GM21423 (cell line): Measurements from ENCODE around the gene ATP1B1.
"Not testable (repeated sequence)": the region's sequence is repeated elsewhere in the genome, so short reads cannot be mapped to it uniquely, and the experiment has no call there.

Experiments used
- ATAC-seq: cut with Tn5 transposase; IDR thresholded peaks from one replicate; pipeline ENCODE4 v1.9.1; 2021; ENCODE audit warnings: mild to moderate bottlenecking, moderate library complexity; ENCODE audit not compliant: unreplicated experiment

The ATP1B1 gene

GRCh38 chr1:169113613-169114119 lies 7.2 kb downstream of the ATP1B1 start:
- no peak for ATAC-seq

DNA sequence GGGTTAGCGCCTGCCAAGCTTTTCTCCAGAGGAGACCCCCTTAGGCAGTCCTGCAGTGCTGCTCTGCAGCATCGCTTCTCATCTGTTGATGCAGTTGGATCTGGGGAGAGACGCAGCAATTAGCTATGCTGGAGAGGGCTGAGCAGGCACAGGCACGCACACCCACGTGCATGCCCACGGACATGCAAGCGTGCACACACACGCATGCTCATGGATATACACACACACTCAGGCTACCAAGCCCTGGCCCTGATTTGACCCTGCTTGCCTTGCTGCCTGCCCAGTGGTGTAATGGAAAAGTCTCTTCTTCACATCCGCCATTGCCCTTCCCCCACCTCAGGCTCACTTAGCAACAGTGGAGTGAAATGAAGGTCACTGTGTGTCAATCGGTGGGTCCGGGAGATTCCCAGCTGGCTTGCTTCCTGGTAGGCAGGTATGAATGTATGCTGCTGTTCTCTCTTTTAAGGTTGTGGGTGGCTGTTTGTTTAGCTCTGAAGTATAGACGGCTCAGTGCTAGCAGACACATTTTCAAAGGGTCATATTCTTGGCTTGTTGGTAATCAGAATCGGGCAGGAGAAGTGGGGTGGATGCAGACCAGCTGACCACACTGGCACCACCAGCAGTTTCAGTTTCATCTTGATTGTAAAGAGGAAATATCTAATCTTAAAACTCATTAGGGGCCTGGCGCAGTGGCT lies 9.5 kb downstream of the ATP1B1 start:
- peak; percentile 54 for ATAC-seq

DNA sequence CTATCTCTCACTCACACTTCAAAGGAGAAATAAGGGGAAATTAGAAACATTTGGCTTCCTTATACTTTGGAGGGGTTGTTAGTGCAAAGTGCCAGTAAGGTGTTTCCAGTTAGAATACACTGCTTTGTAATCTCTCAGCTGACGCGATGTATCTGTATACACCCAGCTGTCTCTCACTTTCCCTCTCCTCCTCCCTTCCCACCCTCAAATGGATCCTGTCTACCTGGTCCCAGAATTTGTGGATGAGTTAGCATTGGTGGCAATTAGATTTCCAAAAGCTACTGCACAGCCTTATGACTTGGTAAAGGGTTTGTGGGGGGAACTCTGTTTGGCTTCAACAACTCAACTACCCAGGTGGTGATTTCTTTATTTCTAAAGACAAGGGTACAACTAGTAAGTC lies 10.5 kb downstream of the ATP1B1 start:
- no peak for ATAC-seq

GRCh38 chr1:169117599-169117998 lies 11.1 kb downstream of the ATP1B1 start:
- no peak for ATAC-seq

DNA sequence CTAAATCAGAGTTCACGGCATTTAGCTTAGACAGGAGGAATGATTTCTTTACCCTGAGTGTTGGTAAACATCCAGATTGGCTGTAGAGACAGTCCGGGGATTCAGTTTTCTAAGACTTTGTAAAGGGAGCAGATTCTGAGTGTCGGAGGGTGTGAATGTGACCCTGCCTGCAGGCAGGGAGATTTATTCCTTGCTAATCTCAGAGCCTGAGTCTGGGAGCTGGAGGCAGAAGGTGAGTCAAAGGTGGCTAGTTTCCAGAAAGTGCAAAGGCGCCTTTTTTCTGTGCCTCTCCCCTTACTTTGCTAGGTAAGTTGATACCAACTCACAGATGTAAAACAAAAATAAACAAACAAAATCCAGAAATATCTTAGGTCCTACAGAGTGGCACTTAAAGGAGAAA lies 11.7 kb downstream of the ATP1B1 start:
- ATAC-seq, result no peak

DNA sequence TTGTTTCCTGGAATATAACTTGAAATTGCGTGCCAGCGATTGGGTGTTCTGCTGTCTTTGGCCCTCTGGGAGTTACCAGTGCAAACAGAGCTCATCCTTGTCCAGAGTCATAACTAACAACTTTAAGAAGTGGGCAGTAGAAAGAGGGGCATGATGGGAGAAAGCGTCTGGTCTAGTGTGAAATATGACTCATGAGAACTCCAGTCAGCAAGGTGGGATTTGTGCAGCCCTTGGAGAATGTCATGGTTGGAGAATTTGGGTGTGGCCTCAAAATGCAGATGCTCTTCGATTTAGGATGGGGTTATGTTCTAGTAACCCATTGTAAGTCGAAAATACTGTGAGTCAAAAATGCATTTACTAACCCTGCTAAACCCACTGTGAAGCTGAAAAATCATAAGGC lies 12.9 kb downstream of the ATP1B1 start:
- no peak for ATAC-seq

DNA sequence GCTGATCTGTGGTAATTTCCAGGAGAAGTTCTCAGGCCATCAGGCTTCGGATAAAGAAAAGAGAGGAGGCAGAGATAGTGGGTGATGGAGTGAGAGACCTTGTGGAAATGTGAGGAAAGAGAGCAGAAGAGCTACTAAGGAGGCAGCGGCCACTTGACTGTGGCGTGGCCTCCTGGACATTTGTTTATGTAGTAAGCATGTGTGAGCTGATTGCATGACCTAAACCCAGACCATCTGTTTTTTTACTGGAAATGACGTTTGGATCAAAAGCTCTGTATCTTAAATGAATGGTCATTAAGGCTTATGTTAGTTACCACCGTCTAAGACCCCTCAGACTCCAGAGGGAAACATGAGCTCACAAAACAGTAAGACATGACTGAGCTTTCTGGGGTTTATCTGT lies 13.6 kb downstream of the ATP1B1 start:
- no peak for ATAC-seq

GRCh38 chr1:169121146-169121923 lies 14.8 kb downstream of the ATP1B1 start:
- ATAC-seq, result no peak

DNA sequence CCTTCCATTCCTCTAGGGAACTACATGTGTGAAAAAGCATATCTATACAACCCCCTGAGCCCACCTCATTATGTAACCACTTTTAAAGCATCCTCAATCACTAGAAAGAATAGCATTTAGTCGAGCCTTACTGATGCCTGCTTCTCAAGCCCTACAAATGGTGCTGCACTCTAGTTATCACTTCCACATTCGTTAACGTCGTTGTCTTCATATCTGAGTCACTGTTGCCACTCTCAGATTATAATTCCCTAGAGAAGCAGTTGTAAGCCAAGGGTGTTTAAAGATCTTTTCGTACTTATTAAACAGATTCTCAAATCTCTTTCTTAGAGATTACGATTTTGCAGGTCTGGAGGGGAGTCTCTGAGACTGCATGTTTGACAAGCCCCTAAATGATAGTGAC lies 16.5 kb downstream of the ATP1B1 start:
- no peak for ATAC-seq

- no peak for ATAC-seq
Measured at GRCh38 chr1:169124459-169124858, 18.0 kb downstream of the ATP1B1 start.

DNA sequence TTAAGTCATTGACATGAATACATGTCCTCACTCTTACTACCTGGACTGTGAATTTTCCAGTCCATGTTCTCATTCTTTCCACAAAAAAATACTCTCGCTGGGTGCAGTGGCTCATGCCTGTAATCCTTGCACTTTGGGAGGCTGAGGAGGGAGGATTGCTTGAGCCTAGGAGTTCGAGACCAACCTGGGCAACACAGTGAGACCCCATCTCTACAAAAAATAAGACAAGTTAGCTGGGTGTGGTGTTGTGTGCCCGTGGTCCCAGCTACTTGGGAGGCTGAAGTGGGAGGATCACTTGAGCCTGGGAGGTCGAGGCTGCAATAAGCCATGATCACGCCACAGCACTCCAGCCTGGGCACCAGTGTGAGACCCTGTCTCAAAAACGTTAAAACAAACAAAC lies 19.1 kb downstream of the ATP1B1 start:
- not testable (repeated sequence) for ATAC-seq

GRCh38 chr1:169126335-169126734 lies 19.8 kb downstream of the ATP1B1 start:
- no peak for ATAC-seq

DNA sequence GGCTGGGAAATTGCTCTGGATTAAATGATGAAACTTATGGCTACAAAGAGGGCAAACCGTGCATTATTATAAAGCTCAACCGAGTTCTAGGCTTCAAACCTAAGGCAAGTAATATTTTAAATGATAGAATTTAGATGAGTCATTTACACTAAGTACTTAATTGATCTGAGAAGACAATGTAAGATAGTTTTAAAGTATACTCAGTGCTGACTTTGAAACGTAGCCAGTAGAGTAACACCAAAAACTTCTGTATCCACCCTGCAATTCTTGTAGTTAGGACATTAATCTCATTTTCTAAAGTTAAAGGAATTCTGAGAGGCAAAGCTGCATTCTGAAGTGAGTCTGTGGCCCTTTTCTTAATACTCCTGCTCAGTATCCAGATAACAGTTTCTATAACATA lies 20.8 kb downstream of the ATP1B1 start:
- no peak for ATAC-seq

GRCh38 chr1:169128562-169128961 lies 22.1 kb downstream of the ATP1B1 start:
- ATAC-seq, result no peak

DNA sequence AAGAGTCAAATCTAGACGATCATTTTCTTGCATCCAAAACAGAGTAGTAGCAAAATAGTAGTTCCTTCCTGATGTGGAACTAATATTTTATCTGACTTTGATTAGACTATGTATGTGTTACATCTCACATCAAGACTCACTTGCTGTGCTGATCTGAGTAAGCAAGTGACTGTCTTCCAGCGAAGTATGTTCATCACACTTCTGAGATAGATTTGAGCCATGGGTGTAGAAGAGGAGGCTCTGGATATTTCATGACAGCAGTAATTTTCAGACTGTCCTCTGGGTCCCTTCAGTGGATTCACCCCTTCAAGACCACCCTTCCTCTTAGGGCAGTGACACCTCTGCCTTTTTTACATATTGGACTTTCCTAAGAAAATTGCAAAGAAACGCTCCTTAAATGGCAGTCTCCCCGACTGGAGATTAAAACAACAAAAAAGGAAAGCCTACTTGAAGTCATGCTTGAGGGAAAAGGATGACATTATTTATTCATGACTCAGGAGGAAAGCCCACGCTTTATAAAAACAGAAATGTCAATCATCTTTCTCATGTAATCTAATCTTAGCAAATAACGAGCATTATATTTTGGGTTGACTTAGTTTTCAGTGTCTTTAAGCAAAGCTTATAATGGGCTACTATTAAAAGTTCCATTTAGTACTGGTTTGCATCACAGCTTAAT lies 22.8 kb downstream of the ATP1B1 start:
- no peak for ATAC-seq

DNA sequence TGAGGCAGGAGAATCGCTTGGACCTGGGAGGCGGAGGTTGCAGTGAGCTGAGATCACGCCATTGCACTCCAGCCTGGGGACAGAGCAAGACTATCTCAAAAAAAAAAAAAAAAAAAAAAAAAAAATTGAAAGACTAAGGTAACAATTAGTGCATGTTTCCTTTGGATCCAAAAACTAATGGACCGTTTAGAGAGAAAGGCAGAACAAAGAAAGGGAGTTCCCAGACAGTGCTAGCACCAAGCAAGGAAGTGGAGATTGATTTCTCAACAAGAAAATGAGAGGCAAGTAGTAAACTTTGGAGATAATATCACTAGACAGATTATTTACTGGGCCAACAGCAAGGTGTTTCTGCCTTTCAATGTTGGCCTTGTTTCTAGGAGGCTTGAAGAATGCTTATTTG lies 24.2 kb downstream of the ATP1B1 start:
- no peak for ATAC-seq

GRCh38 chr1:169132512-169133227 lies 26.2 kb downstream of the ATP1B1 start:
- no peak for ATAC-seq

DNA sequence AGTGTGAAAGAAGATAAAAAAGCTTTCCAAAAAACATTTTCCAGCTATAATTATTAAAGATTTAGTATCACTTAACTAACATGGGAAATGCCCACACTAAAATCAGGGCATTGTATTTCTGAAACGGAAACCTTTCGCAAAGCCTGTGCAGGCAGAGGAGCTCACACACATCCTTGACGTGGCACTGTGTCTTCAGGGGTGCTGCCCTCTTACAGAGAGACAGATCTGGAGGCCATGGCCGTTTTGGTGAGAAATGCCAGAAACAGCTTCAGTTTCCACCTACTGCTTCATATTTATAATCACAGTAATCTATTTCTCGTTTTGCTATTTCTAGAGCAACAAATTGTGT lies 26.7 kb downstream of the ATP1B1 start:
- ATAC-seq, result no peak

DNA sequence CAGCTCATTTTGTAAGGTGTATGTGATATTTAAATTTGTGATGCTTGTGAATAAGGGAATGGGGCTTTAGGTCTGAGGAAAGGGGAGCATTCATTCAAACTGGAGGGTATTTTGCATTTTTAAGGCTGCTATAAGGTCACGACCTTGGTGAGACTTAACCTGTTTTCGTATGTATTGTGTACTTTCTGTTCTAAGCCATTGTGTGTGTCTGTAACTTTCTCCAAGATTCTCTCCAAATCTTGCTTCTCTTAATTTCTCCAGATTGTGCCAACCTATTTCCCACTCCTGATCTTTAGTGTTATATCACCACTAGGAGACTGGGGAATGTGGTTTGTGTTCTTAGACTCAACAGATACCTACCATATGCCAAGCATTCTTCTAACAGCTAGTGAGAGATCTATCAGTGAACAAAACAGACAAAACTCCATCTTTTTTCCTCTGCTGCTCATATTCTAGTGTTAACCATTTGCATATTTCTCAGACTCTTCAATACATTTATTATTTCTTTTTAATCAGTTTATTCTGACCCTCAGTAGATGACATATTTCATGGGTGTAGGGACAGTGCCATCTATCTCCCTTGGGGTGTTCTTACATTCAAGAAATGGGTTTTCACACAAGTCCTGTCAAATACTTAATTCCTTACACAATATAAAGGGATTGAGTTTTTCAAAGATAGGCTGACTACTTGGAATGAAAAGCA lies 27.5 kb downstream of the ATP1B1 start:
- ATAC-seq, result no peak

GRCh38 chr1:169137357-169137756 lies 30.9 kb downstream of the ATP1B1 start:
- ATAC-seq, result no peak
